Measurements from ENCODE around the gene CCDC88C.

Gene CCDC88C

DNA sequence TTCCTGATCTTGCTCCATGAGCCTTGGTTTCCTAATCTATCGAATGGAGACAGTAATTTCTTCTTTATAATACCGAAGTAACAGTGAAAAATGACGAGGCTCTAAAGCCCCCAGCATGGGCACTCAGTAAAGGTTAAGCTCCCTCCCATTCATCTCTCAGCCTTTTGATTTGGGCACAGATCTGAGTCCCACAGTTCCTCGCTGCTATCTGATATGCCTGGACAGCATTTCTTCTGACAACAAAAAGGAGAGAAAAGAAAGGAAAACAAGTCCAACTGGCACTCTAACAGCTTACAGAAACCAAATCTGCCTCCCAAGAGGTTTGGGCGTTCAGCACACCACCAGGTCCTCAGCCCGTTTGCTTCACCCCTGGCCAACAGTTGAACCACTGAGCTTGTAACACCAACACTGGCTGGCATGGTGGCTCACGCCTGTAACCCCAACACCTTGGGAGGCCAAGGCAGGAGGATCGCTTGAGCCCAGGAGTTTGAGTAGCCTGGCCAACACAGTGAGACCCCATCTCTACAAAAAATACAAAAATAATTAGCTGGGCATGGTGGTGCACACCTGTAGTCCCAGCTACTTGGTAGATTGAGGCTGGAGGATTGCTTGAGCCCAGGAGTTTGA is 19.5 kb downstream of the CCDC88C start:
- no peak overlapping the region for H3K27ac ChIP-seq
- no peaks in the 10 kb centered on the region for H3K9me3 ChIP-seq
- H3K4me1 ChIP-seq, result peaks cover 0 to 8% (median 2%) of the 10 kb centered on the region in 4 donors
- H3K27me3 ChIP-seq, result peaks cover 0 to 24% of the 10 kb centered on the region in 2 donors
- no peak overlapping the region for H3K4me3 ChIP-seq
- no peaks in the 10 kb centered on the region for H3K36me3 ChIP-seq
- TF ChIP-seq, protein P1, sequence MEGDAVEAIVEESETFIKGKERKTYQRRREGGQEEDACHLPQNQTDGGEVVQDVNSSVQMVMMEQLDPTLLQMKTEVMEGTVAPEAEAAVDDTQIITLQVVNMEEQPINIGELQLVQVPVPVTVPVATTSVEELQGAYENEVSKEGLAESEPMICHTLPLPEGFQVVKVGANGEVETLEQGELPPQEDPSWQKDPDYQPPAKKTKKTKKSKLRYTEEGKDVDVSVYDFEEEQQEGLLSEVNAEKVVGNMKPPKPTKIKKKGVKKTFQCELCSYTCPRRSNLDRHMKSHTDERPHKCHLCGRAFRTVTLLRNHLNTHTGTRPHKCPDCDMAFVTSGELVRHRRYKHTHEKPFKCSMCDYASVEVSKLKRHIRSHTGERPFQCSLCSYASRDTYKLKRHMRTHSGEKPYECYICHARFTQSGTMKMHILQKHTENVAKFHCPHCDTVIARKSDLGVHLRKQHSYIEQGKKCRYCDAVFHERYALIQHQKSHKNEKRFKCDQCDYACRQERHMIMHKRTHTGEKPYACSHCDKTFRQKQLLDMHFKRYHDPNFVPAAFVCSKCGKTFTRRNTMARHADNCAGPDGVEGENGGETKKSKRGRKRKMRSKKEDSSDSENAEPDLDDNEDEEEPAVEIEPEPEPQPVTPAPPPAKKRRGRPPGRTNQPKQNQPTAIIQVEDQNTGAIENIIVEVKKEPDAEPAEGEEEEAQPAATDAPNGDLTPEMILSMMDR (IDR thresholded peaks at IDR 0.05), result no peak
- intact Hi-C loops (cut with DNase I; ENCODE audit: low total_unique reads), result no loop called here
- DNase-seq, result no peak

DNA sequence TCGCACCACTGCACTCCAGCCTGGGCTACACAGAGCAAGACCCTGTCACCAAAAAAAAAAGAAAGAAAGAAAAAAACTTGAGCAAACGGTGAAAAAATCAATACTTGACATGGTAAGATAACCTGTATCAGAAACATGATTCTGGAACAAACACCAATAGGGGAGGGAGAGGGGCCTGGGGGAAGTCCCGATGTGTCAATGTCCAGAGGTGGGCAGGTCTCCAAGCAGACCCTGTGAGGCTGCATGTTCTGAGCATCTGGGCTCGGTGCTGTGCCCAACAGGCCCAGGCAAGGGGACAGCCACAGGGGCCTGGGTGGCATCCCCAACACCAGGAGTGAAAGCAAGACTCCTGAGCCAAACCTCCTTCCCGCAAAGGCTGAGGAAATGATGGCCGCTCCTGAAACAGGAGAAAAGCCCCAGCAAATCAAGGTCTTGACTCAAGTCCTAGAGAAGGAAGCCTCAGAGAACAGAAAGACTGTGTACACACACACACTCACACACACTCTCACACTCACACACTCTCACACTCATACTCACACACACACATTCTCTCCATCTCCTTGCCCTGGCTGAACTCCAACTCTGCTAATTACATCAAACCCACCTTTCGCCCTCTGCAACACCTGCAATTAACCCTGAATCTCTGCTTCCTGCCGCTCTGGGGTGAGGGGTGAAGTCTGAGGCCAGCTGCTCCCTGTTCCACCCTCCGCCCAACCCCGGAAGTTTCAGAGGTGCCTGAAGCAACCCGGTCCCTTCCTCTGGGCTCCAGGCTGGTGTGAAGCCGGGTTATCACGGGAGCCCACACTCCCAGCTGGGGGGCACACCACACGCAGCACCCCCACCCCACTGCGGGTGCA is 20.4 kb downstream of the CCDC88C start:
- Histone ChIP-seq H3K27me3 (peaks cover 0 to 25% of the 10 kb centered on the region in 2 donors), H3K4me3 (no peak overlapping the region), H3K9me3 (no peaks in the 10 kb centered on the region), H3K27ac (no peak overlapping the region), H3K4me1 (peaks cover 0 to 8% (median 0%) of the 10 kb centered on the region in 4 donors), H3K36me3 (no peaks in the 10 kb centered on the region)
- TF ChIP-seq, protein P1 (IDR thresholded peaks at IDR 0.05), result no peak
- no peak for DNase-seq
- intact Hi-C loops (cut with DNase I; ENCODE audit: low total_unique reads), result no loop called here

DNA sequence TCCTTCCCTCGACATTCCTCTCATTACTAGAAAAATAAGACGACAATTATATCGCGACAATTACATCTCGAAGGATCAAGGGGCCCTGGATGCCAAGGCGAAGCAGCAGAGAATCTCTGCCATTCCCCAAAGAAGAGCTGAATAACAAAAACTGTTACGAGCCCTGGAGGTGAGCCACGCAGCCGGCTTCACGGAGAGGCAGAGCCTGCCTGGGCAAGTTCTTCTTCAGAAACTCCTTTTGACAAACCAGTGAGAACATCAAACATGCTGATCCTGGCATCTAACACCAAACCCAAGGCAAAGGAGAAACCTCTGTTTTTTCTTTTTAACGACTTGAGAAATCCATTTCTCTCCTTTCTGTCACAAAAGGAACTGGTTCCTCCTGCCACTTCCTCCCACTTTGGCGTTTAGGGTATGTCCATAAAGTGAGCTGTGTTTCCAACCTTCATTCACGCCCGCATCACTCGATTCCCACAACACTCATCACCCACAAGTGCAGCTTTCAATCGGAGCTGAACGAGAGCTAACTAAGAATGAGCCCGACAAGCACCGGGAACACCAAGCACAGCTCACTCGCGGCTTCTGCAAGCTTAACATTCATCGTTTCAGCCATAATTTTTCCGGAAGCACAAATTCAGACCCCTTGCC is 21.5 kb downstream of the CCDC88C start:
- peaks cover 0 to 8% (median 0%) of the 10 kb centered on the region in 4 donors for H3K4me1 ChIP-seq
- DNase-seq, result no peak
- no peaks in the 10 kb centered on the region for H3K9me3 ChIP-seq
- peaks cover 0 to 28% of the 10 kb centered on the region in 2 donors for H3K27me3 ChIP-seq
- no peak overlapping the region for H3K4me3 ChIP-seq
- H3K36me3 ChIP-seq, result no peaks in the 10 kb centered on the region
- TF ChIP-seq, protein P1 (IDR thresholded peaks at IDR 0.05), result no peak
- no peak overlapping the region for H3K27ac ChIP-seq
- intact Hi-C loops (cut with DNase I; ENCODE audit: low total_unique reads), result no loop called here

DNA sequence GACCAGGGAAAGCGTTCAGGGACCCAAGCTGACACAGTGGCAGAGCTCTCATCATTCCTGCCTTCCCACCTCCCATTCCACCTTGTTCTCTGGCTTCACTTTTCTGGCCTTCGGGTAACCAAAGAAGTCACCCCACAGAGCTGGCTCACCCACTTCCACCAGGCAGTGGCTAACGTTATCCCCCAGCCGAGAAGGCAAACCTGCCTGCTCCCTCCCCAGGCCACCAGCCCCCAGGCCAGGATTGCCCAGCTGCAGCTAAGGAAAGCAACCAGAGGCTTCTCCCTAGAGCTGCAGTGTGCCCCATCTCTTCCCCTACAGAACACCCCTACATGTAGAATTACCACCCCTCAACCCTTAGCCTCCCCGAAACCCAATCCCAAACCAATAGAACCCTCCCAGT is 22.2 kb downstream of the CCDC88C start:
- H3K27ac ChIP-seq, result no peak overlapping the region
- H3K4me1 ChIP-seq, result peaks cover 0 to 8% (median 0%) of the 10 kb centered on the region in 4 donors

More for the DNA sequence above, 22.2 kb downstream of the CCDC88C start:
- Histone ChIP-seq H3K4me3 (no peak overlapping the region), H3K9me3 (no peaks in the 10 kb centered on the region), H3K27me3 (peaks cover 0 to 27% of the 10 kb centered on the region in 2 donors), H3K36me3 (no peaks in the 10 kb centered on the region)
- no peak for DNase-seq
- TF ChIP-seq, protein P1 (IDR thresholded peaks at IDR 0.05), result no peak
- intact Hi-C loops (cut with DNase I; ENCODE audit: low total_unique reads), result no loop called here

Measured in tibial artery (tissue), 4 donors.